ENCODE measurements around the gene RPP25. TPM values are rescaled to one million over a fixed set of nuclear protein-coding genes. Genes with fewer than 3 reads are reported as not detected.

Gene RPP25
- total and polyA plus RNA-seq, 2 of the 13 experiments (the other 11 are each of a cell fraction or from before 2014, with no cell fraction given), result 0.05 to 0.11 TPM

DNA sequence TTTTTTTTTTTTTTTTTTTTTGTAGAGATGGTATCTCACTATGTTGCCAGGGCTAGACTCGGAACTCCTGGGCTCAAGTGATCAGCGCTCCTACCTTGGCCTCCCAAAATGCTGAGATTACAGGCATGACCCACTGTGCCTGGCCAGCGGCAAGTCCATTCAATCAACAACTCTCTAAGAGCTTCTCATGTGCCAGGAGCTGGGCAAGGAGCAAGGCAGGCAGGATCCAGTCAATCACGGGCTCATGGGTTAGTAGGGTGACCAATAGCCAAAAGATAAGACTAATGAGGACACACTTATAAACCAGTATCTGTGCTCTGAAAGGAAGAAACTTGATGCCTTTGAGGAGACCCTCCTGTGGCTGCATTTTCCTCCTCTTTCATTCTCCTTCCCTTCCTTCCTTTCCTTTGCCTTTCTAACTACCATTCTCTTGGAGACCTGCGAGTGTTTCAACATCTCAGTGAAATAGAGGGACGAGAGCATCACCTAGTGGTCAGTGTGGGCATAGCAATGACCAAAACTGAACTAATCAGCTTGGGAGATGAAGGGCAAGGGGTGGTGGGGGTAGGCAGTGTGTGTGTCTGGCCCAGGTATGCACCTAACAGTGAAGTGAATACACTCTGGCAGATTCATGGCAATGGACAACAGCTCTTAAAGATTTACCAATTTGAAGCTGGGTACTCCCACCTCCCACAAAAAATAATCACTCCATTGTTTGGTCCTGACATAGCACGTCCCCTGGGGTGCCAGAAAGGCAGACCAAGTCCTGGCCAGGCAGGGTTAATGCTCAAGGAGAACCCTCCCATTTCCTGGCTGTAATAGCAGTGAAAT is 6.3 kb downstream of the RPP25 start (continued):
- TF ChIP-seq NFKBIZ (CRISPR knock-in tag; IDR thresholded peaks at IDR 0.05) (no peak), ZNF44 (CRISPR knock-in tag; IDR thresholded peaks at IDR 0.05) (no peak), ZSCAN9 (CRISPR knock-in tag; IDR thresholded peaks at IDR 0.05; ENCODE audit: borderline replicate concordance) (0 out of 2 replicates have a peak, but pooled peaks have one; percentile 30), MED13 (CRISPR knock-in tag; IDR thresholded peaks at IDR 0.05) (no peak), CBFB (CRISPR knock-in tag; IDR thresholded peaks at IDR 0.05) (0 out of 2 replicates have a peak, but pooled peaks have one; percentile 19), KLF6 (CRISPR knock-in tag; IDR thresholded peaks at IDR 0.05) (0 out of 2 replicates have a peak, but pooled peaks have one; percentile 57), NR2F1 (CRISPR knock-in tag; IDR thresholded peaks at IDR 0.05) (no peak), ZNF441 (CRISPR knock-in tag; IDR thresholded peaks at IDR 0.05; ENCODE audit: borderline replicate concordance) (no peak), DNMT3B (CRISPR knock-in tag; conservative IDR thresholded peaks at IDR 0.05) (no peak), SP140L (CRISPR knock-in tag; IDR thresholded peaks at IDR 0.05; ENCODE audit: borderline replicate concordance) (no peak), ZNF382 (CRISPR knock-in tag; IDR thresholded peaks at IDR 0.05; ENCODE audit: borderline replicate concordance) (no peak), ZIK1 (CRISPR knock-in tag; IDR thresholded peaks at IDR 0.05; ENCODE audit: borderline replicate concordance, low read depth) (no peak)
- TF ChIP-seq, protein P1, sequence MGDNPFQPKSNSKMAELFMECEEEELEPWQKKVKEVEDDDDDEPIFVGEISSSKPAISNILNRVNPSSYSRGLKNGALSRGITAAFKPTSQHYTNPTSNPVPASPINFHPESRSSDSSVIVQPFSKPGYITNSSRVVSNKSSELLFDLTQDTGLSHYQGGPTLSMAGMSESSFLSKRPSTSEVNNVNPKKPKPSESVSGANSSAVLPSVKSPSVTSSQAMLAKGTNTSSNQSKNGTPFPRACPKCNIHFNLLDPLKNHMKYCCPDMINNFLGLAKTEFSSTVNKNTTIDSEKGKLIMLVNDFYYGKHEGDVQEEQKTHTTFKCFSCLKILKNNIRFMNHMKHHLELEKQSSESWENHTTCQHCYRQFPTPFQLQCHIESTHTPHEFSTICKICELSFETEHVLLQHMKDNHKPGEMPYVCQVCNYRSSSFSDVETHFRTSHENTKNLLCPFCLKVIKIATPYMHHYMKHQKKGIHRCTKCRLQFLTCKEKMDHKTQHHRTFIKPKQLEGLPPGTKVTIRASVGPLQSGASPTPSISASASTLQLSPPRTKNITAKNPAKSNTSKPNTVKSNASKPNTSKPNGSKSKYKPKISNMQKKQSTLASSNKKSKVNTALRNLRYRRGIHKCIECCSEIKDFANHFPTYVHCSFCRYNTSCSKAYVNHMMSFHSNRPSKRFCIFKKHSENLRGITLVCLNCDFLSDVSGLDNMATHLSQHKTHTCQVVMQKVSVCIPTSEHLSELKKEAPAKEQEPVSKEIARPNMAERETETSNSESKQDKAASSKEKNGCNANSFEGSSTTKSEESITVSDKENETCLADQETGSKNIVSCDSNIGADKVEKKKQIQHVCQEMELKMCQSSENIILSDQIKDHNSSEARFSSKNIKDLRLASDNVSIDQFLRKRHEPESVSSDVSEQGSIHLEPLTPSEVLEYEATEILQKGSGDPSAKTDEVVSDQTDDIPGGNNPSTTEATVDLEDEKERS (CRISPR knock-in tag; IDR thresholded peaks at IDR 0.05), result no peak
- TF ChIP-seq, protein P2, sequence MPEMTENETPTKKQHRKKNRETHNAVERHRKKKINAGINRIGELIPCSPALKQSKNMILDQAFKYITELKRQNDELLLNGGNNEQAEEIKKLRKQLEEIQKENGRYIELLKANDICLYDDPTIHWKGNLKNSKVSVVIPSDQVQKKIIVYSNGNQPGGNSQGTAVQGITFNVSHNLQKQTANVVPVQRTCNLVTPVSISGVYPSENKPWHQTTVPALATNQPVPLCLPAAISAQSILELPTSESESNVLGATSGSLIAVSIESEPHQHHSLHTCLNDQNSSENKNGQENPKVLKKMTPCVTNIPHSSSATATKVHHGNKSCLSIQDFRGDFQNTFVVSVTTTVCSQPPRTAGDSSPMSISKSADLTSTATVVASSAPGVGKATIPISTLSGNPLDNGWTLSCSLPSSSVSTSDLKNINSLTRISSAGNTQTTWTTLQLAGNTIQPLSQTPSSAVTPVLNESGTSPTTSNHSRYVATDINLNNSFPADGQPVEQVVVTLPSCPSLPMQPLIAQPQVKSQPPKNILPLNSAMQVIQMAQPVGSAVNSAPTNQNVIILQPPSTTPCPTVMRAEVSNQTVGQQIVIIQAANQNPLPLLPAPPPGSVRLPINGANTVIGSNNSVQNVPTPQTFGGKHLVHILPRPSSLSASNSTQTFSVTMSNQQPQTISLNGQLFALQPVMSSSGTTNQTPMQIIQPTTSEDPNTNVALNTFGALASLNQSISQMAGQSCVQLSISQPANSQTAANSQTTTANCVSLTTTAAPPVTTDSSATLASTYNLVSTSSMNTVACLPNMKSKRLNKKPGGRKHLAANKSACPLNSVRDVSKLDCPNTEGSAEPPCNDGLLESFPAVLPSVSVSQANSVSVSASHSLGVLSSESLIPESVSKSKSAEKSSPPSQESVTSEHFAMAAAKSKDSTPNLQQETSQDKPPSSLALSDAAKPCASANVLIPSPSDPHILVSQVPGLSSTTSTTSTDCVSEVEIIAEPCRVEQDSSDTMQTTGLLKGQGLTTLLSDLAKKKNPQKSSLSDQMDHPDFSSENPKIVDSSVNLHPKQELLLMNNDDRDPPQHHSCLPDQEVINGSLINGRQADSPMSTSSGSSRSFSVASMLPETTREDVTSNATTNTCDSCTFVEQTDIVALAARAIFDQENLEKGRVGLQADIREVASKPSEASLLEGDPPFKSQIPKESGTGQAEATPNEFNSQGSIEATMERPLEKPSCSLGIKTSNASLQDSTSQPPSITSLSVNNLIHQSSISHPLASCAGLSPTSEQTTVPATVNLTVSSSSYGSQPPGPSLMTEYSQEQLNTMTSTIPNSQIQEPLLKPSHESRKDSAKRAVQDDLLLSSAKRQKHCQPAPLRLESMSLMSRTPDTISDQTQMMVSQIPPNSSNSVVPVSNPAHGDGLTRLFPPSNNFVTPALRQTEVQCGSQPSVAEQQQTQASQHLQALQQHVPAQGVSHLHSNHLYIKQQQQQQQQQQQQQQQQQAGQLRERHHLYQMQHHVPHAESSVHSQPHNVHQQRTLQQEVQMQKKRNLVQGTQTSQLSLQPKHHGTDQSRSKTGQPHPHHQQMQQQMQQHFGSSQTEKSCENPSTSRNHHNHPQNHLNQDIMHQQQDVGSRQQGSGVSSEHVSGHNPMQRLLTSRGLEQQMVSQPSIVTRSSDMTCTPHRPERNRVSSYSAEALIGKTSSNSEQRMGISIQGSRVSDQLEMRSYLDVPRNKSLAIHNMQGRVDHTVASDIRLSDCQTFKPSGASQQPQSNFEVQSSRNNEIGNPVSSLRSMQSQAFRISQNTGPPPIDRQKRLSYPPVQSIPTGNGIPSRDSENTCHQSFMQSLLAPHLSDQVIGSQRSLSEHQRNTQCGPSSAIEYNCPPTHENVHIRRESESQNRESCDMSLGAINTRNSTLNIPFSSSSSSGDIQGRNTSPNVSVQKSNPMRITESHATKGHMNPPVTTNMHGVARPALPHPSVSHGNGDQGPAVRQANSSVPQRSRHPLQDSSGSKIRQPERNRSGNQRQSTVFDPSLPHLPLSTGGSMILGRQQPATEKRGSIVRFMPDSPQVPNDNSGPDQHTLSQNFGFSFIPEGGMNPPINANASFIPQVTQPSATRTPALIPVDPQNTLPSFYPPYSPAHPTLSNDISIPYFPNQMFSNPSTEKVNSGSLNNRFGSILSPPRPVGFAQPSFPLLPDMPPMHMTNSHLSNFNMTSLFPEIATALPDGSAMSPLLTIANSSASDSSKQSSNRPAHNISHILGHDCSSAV (CRISPR knock-in tag; IDR thresholded peaks at IDR 0.05; ENCODE audit: borderline replicate concordance), result no peak
- TF ChIP-seq, protein P3, sequence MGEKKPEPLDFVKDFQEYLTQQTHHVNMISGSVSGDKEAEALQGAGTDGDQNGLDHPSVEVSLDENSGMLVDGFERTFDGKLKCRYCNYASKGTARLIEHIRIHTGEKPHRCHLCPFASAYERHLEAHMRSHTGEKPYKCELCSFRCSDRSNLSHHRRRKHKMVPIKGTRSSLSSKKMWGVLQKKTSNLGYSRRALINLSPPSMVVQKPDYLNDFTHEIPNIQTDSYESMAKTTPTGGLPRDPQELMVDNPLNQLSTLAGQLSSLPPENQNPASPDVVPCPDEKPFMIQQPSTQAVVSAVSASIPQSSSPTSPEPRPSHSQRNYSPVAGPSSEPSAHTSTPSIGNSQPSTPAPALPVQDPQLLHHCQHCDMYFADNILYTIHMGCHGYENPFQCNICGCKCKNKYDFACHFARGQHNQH (CRISPR knock-in tag; IDR thresholded peaks at IDR 0.05), result no peak
- TF ChIP-seq, protein P4, sequence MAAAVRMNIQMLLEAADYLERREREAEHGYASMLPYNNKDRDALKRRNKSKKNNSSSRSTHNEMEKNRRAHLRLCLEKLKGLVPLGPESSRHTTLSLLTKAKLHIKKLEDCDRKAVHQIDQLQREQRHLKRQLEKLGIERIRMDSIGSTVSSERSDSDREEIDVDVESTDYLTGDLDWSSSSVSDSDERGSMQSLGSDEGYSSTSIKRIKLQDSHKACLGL (CRISPR knock-in tag; IDR thresholded peaks at IDR 0.05), result no peak

All from HepG2 (cell line).